GM18505 (cell line): ENCODE measurements around the gene SPESP1.

Source experiments
- ATAC-seq: cut with Tn5 transposase; IDR thresholded peaks from one replicate; pipeline ENCODE4 v1.9.1; 2021; ENCODE audit not compliant: unreplicated experiment
- POLR2A ChIP-seq: IDR thresholded peaks from 4 replicates; pipeline ENCODE4 v1.6.1; 2011; ENCODE audit warnings: borderline replicate concordance; ENCODE audit not compliant: insufficient read depth, insufficient read length; ENCODE audit errors: extremely low read depth

Gene SPESP1

GRCh38 chr15:68979006-68979405 is 48.7 kb downstream of the SPESP1 start:
- no peak for TF ChIP-seq POLR2A
- ATAC-seq: no peak

- no peak for ATAC-seq
- TF ChIP-seq POLR2A: no peak
These were observed 49.5 kb downstream of the SPESP1 start for GRCh38 chr15:68979816-68980215.

DNA sequence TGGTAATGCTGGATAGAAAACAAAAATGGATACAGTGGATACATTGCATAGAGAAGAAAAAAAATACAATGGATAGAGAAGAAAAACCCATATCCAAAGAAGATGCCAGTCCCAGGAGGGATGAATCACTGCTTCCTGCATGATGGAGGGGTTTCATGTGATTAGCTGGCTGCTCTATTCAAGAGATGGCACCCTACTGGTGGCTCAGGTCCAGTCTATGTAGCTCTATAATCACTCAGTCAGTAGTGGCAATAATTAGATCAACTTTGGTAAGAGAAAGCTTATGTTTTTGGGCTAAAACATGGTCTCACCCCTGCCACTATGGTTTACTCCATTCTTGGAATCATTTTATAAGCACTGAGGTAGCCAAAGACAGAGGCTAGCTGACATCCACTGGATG is 50.5 kb downstream of the SPESP1 start:
- no peak for ATAC-seq
- no peak for TF ChIP-seq POLR2A

DNA sequence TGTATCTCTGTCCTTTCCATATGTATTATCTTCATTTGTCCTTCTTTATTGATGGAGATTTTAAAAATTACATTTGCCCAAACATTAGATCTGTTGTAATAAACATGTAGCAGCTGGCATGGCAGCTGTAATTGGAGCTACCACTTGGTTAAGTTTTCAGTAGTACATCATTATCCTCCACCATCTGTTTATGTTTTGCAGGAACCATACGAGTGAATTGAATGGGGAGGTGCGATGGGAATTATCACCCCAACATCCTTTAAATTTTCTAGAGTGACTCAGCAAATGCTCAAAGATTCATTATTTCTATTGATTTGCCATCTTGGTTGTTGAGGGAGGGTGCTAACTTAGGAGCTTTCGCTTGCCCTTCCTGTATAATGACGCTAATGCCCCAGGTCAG is 51.6 kb downstream of the SPESP1 start:
- ATAC-seq: no peak
- no peak for TF ChIP-seq POLR2A

- no peak for ATAC-seq
- TF ChIP-seq POLR2A: no peak
These were observed 52.7 kb downstream of the SPESP1 start for GRCh38 chr15:68982976-68983563.

DNA sequence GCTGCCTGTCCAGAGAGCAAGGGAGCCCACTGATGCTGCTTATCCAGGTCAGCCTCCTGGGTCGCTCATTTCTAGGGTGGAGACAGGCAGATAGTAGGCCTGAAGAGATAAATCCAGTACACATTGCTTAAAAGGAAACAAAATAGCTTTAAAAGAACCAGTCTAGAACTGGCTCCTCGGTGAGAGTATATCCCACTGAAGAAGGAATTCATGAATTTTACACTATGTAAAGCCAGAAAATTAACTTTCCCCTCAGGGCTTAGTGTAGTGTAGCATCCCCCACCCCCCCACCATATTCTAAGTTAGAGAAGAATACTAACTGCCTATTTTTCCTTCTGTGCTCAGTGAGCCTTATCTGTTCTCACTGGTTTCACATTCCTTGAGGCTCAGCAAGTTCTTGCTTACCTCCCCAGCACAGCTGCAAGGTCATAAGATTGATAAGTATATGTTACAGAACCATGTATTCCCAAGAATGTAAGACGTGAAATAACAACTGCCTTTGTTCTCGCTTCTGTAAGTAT is 53.7 kb downstream of the SPESP1 start:
- no peak for TF ChIP-seq POLR2A
- ATAC-seq: no peak

GRCh38 chr15:68984586-68984985 is 54.3 kb downstream of the SPESP1 start:
- no peak for ATAC-seq
- no peak for TF ChIP-seq POLR2A

DNA sequence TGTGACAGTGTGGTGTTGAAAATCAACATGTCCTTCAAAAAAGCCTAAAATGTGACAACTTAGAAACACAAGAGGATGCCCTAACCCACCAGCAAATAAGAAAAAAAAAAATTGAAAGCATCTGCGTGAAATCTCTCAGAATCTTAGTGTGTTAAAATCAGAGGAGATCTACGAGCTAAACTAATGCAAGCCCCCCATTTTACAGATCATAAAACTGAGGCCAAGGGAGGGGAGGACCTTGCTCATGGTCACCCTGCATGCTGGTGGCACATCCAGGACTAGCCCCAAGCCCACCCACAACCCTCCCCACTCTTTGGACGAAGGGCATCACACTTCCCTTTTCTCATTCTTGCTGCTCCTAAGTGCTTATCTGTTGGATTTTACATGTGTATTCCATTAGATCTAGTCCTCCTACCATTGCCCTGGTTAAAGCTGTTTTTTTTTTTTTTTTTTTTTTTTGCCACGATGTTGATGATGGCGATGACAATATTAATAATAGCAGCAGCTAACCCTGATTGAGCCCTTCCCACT is 55.1 kb downstream of the SPESP1 start:
- no peak for ATAC-seq
- no peak for TF ChIP-seq POLR2A

- no peak for ATAC-seq
- no peak for TF ChIP-seq POLR2A
These were observed 56.0 kb downstream of the SPESP1 start for GRCh38 chr15:68986322-68986721.

DNA sequence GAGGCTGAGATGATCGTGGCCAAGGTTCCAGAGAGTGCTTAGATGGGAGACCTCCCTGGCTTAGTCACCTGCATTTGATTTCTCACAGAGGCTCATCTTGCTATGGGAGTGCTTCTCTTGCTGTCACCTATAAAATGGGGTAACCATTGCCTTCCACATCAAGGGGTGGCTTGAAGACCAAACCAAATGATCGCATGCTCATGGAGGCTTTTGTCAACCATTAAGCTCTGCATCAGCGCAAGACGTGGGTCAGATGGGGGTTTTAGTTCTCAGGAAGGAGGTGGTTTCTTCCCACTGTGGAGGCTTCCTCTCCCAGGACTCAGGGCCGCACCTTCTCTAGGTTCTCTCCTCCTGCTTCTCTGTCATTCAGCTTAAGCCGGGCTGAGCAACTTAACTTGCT is 56.8 kb downstream of the SPESP1 start:
- no peak for TF ChIP-seq POLR2A
- ATAC-seq: no peak

DNA sequence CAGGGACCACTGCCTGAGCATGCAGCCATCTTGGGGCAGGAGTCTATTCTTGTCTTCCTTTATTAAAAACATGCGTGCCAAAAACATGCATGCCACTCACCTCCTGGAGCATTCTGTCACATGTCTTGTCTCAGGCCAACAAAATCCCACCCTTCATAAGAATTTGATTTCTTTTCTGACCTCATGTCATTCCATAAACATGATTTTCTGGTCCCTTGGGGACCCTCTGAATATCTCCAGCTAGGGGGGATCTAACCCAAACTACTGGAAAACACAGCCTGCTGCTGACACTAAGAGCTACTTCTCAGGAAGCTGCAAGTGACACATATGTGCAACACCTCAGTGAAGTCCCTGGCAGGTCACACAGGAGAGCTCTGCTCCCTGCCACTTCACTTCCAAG is 57.4 kb downstream of the SPESP1 start:
- no peak for ATAC-seq
- no peak for TF ChIP-seq POLR2A

- no peak for ATAC-seq
- no peak for TF ChIP-seq POLR2A
These were observed 59.4 kb downstream of the SPESP1 start for GRCh38 chr15:68989541-68990230.

DNA sequence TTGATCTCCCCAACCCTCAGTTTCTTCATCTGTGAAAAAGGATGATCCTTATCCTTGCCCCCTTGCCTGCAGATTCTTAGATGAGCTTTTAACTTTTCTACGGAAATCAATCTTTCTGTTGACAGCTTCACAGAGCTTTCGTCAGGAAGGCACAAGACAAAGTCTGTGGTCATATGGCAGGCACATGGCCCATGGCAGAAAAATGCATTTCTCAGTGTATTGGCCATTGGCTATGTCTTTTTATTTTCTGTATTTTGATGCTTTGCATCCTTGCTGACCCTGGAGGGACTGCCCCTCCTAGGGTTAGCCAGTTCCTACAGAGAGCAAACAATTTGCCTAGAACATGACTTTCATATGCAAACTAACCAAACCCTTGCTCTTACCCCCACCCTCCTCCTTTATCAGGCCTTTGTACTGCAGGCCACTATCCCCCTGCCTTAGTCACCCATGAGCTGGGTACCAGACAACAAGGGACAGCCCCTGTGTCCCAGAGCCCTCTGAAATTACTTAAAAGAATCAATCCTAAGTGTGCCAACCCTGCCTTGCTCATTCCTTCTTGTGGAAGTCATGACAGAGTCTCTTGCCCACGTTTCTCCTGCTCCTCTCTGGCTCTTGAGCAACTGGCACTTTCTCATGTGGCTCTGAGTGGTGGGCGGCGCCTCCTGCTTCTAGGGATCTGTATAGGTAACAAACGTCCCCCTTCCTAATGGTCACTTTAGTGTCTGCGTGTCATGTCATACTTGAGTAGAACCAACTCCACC is 60.1 kb downstream of the SPESP1 start:
- TF ChIP-seq POLR2A: no peak
- no peak for ATAC-seq
